Dermis blood vessel endothelial cell (primary cell): ENCODE data around the gene FSTL1. TPM values are rescaled to one million over a fixed set of nuclear protein-coding genes. Genes with fewer than 3 reads are reported as not detected.

Experiments
- DNase-seq: peaks from one replicate; pipeline ENCODE4 v3.0.0; 2010
- total RNA-seq: library from RNA; depleted of rRNA; stranded (reverse); fragments of >200 nt; gene quantifications from 2 replicates; pipeline ENCODE4 v1.2.3, GENCODE V29; 2014

FSTL1 gene
- total RNA-seq, 1 donor from 2014 or later, result 524 TPM

DNA sequence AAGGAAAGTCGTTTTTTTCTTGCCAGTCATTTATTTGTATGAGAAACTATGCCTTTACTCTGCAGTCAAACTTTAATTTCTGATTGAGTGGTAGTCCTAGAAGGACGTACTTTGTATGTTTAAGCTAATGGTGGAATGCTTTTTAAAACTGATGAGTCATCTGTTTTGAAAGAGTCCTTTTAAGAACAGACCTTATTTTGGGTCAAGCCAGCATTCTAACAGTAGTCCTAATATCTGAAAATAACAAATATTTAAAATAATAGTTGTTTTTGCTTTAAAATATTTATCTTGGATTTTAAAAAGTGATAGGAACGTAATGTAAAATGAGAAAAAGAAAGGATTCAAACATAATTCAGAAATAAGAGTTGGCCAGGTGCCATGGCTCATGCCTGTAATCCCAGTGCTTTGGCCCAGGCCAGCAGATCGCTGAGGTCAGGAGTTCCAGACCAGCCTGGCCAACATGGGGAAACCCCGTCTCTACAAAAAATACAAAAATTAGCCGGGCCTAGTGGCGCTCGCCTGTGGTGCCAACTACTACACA is 100.3 kb downstream of the FSTL1 start:
- peak; percentile 5 for DNase-seq

DNA sequence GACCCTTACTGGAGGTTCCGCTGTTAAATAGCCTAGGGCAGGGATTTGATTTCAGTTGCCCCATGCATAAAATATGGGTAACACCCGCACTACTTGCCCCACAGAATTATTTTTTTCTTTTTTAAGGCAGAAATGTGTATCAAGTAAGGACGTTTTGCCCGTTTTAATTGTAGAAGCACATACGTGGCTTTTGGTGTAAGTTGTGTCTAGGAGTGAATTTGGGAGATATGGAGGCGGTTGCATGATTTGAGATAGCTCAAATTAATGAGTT is 101.0 kb downstream of the FSTL1 start:
- no peak for DNase-seq

DNA sequence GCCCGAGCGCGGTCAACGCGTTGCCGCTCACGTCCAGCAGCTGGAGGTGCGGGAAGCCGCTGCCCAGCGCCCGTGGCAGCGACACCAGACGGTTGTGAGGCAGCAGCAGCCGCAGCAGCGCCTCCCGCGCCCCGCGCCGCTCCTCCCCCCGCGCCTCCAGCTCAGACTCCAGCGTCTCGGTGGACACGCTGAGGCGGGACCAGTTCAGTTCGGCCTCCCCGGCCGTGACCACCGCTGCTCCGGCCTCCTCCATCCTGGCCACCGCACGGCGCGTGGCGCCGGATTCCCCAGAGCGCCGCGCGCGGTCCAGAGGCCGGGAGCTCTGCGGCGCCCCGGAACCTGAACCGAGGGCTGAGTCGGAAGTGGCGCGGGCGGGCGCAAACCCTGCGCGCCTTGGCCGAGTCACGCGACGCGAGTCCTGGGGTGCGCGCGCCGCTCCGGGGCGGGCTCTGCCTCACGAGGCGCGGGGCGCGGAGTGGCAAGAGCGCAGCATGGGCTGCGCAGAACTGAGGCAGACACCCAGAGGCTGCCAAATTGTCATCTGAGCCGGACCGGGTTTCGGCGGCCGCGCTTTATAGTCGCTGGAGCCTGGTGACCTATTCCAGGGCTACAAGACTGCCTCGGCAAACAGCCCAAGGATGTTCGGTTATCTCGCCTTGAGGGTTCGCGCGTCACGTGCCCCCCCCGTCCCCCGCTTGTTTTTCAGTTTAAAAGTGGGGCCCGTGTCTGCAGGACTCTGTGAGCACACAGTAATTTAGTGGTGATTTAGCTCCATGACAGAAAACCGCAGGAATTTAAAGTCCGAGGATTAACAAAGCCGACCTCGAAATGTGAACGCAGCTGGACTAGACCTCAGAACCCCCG is 101.6 kb downstream of the FSTL1 start, which contains the start of gene LRRC58:
TSS of gene LRRC58 (minus strand) at position 364 of the 864 bp plus-strand sequence. CDS start at position 253, 111 bp downstream.
- peak; percentile 90 for DNase-seq

DNA sequence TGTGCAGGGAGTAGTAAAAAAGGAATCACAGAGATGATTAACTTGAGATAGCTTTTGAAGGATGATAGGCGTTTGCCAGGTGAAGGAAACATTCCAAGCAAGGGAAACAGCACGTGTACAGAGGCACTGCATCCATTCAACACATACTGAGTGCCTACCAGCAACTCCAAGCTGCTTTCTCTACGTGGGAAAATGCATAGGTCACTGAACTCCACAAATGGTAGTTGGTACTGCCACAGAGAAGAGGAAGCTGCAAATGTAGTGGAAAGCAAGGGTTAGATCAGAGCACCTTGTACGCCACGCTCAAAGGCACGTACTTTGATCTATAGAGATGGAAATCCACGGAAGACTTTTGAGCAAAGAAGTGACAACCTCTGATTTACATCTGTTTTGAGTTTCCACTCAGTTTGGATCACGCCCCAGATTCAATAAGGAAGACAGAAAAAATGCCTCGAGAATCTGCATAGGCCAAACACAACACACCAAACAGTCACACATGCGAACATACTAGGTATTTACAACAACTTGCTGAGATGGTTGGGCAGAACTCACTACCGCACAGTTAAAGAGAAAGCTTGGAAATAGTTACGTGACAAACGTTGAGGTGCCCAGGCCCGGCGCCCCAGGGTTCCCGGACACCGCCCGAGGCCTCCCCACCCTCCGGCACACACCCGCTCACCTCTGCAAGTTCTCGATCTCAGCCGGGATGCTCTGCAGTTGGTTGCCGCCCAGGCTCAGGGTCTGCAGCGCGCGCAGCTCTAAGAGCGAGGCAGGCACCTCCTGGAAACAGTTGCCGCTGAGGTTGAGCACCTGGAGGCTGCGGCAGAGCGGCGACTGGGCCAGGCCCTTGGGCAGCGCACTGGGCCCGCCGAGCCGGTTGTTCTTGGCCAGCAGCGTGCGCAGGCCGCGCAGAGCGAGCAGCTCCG is 102.5 kb downstream of the FSTL1 start:
- peak; percentile 25 for DNase-seq

DNA sequence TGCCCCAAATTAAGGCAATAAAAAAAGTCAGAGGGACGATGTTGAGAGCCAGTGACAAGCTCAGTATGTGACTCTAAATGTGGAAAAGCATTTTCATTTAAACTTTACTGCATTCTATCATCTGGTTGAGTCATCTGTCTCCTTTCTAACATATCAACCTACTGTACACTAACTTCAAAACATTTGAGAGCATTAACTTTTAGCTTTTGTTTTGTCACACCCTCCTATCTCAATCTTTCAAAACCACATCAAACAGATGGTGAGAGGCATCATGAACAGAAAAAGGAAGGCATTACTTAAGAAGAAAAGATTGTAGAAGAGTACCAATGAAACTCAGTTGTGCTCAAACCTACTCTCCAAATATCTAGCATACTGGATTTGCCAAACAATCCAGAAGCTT is 106.4 kb downstream of the FSTL1 start:
- DNase-seq, result no peak

Other genes starting within 250 kb of the FSTL1 start
- gene GPR156, start 165.8 kb downstream of the FSTL1 start, total RNA-seq, result 0.09 TPM in 1 of 2 replicates, not detected in the other
- 14.3 and 15.5 TPM in 2 replicates for gene LRRC58, start 101.6 kb downstream of the FSTL1 start, total RNA-seq
- gene NDUFB4, start 145.3 kb upstream of the FSTL1 start, total RNA-seq, result 21.3 and 52.5 TPM in 2 replicates
- gene HGD, start 231.2 kb upstream of the FSTL1 start, total RNA-seq, result 0.60 and 2.4 TPM in 2 replicates